Erythroblast (primary cell): Measurements from ENCODE around the gene TSPAN8.
"Not testable (repeated sequence)": the region's sequence is repeated elsewhere in the genome, so short reads cannot be mapped to it uniquely, and the experiment has no call there.

Source experiments
- GATA1 ChIP-seq: IDR thresholded peaks from 2 replicates; pipeline ENCODE4 v1.6.1; 2011; ENCODE audit warnings: low read depth, mild to moderate bottlenecking, control low read depth, low read length, moderate library complexity
- POLR2A ChIP-seq: IDR thresholded peaks from 2 replicates; pipeline ENCODE4 v1.6.1; 2011; ENCODE audit warnings: mild to moderate bottlenecking, low read length

DNA sequence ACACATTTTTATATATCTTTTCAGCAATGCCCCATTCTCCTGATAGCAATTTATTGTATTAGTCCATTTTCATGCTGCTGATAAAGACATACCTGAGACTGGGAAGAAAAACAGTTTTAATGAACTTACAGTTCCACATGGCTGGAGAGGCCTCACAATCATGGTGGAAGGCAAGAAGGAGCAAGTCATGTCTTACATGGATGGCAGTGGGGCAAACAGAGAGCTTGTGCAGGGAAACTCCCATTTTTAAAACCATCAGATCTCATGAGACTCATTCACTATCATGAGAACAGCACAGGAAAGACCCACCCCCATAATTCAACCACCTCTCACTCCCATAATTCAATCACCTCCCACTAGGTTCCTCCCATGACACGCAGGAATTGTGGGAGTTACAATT is 44.7 kb downstream of the TSPAN8 start:
- not testable (repeated sequence) for TF ChIP-seq POLR2A, GATA1
